Neural crest cell (in vitro differentiated cells): ENCODE data around the gene SPEG. TPM values are rescaled to one million over a fixed set of nuclear protein-coding genes. Genes with fewer than 3 reads are reported as not detected.
A peak's percentile ranks its signal among the peaks of the same experiment; 100 is the strongest.

Source experiments
- DNase-seq: peaks from one replicate; pipeline ENCODE4 v3.0.0; 2021; ENCODE audit warnings: low read depth, mixed read lengths, low spot score
- H3K27ac Mint-ChIP-seq: one replicate; pipeline ENCODE4 v1.8.0; 2021; ENCODE audit warnings: mild to moderate bottlenecking, mixed read lengths; ENCODE audit not compliant: unreplicated experiment
- H3K27me3 Mint-ChIP-seq: 2 replicates; pipeline ENCODE4 v1.8.0; 2021; ENCODE audit warnings: low read depth, mild to moderate bottlenecking, mixed read lengths
- H3K36me3 Mint-ChIP-seq: 2 replicates; pipeline ENCODE4 v1.8.0; 2021; ENCODE audit warnings: low read depth, mild to moderate bottlenecking, mixed read lengths
- H3K4me1 Mint-ChIP-seq: 2 replicates; pipeline ENCODE4 v1.8.0; 2021; ENCODE audit warnings: mixed read lengths
- H3K4me3 Mint-ChIP-seq: one replicate; pipeline ENCODE4 v1.8.0; 2021; ENCODE audit warnings: mild to moderate bottlenecking, mixed read lengths
- H3K9me3 Mint-ChIP-seq: 2 replicates; pipeline ENCODE4 v1.8.0; 2021; ENCODE audit warnings: mixed read lengths
- CTCF ChIP-seq: fragments of 200-600 bp; sonication (generic); conservative IDR thresholded peaks from 2 replicates; pipeline ENCODE4 v1.5.0; 2021; ENCODE audit warnings: antibody characterized with exemption, mild to moderate bottlenecking
- total RNA-seq: library from RNA; stranded (reverse); gene quantifications from 2 replicates; pipeline ENCODE4 v1.2.1, GENCODE V29; 2021

Gene SPEG
- total RNA-seq, 1 donor from 2014 or later: 13.4 TPM

- H3K27ac Mint-ChIP-seq: peak overlapping the region; percentile 75
- no peaks in the 10 kb centered on the region for H3K36me3 Mint-ChIP-seq
- TF ChIP-seq CTCF: no peak
- H3K27me3 Mint-ChIP-seq: peaks cover 2% of the 10 kb centered on the region
- H3K4me1 Mint-ChIP-seq: peaks cover 39% of the 10 kb centered on the region
- no peak for DNase-seq
- no peaks in the 10 kb centered on the region for H3K9me3 Mint-ChIP-seq
- peak overlapping the region; percentile 62 for H3K4me3 Mint-ChIP-seq
Measured at GRCh38 chr2:219538956-219539788, 104.5 kb downstream of the SPEG start.

- TF ChIP-seq CTCF: no peak
- Mint-ChIP-seq H3K4me1 (peaks cover 48% of the 10 kb centered on the region), H3K27me3 (peaks cover 2% of the 10 kb centered on the region), H3K36me3 (no peaks in the 10 kb centered on the region), H3K4me3 (peak overlapping the region; percentile 66), H3K27ac (no peak overlapping the region), H3K9me3 (no peaks in the 10 kb centered on the region)
- DNase-seq: no peak
Measured at GRCh38 chr2:219539926-219540678, 105.5 kb downstream of the SPEG start.

GRCh38 chr2:219540784-219541504 lies 106.3 kb downstream of the SPEG start:
- DNase-seq: no peak
- Mint-ChIP-seq H3K36me3 (no peaks in the 10 kb centered on the region), H3K27ac (no peak overlapping the region), H3K27me3 (no peaks in the 10 kb centered on the region), H3K9me3 (no peaks in the 10 kb centered on the region), H3K4me1 (peaks cover 45% of the 10 kb centered on the region), H3K4me3 (peak overlapping the region; percentile 71)
- TF ChIP-seq CTCF: no peak

- Mint-ChIP-seq H3K9me3 (no peaks in the 10 kb centered on the region), H3K36me3 (no peaks in the 10 kb centered on the region), H3K27ac (no peak overlapping the region), H3K4me1 (peaks cover 49% of the 10 kb centered on the region), H3K27me3 (no peaks in the 10 kb centered on the region), H3K4me3 (peak overlapping the region; percentile 71)
- DNase-seq: peak; percentile 90
- TF ChIP-seq CTCF: peak; percentile 100
Measured at GRCh38 chr2:219541611-219542180, 107.1 kb downstream of the SPEG start.

DNA sequence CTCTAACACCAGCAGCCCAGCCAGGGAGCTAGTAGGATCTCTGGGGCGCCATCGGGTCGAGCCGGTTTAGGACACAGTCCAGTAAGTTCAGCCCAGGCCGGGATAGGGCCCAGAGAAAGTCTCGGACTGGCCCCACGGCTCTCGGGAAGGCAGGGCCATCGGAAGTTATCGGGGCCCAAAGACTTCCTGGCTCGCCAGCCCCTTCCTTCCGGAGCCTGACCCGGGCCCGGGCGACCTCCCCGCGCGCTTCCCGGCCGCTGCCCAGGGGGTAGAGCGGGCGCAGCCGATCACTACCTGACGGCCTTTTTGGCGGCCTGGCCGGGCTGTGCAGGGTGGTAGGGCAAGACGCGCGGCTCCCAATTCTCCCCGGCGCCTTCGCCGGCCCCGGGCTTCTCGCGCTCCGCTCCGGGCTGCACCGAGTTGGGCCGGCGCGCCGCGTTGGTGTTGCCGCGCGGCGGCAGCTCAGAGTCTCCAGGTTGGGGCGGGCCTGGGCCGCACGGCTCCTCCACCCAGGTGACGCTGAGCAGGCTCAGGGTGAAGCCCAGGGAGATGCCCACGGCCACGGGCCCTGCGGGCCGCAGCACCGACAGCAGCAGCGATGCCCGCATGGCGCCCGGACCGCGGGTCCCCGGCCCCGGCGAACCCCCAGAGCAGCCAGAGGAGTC lies 108.4 kb downstream of the SPEG start:
- Mint-ChIP-seq H3K27ac (no peak overlapping the region), H3K27me3 (no peaks in the 10 kb centered on the region), H3K36me3 (peaks cover 3% of the 10 kb centered on the region), H3K4me1 (peaks cover 45% of the 10 kb centered on the region), H3K4me3 (peak overlapping the region; percentile 91), H3K9me3 (no peaks in the 10 kb centered on the region)
- peak; percentile 21 for TF ChIP-seq CTCF
- DNase-seq: peak; percentile 42
